H9 (cell line): Measurements from ENCODE around the gene COL9A2. TPM values are rescaled to one million over a fixed set of nuclear protein-coding genes. Genes with fewer than 3 reads are reported as not detected.

Source experiments
- DNase-seq: peaks from one replicate; pipeline ENCODE4 v3.0.0-alpha.2; 2017
- H2AFZ ChIP-seq: one replicate; pipeline ENCODE4 v1.6.1; 2013; ENCODE audit warnings: mild to moderate bottlenecking, low read length, control low read depth, moderate library complexity
- H2AK5ac ChIP-seq: 2 replicates; pipeline ENCODE4 v1.6.1; 2013; ENCODE audit warnings: low read length, control low read depth, mixed read lengths; ENCODE audit not compliant: insufficient read length
- H2BK120ac ChIP-seq: one replicate; pipeline ENCODE4 v1.6.1; 2013; ENCODE audit warnings: low read depth, mild to moderate bottlenecking, low read length, control low read depth, inconsistent platforms; ENCODE audit not compliant: poor library complexity, severe bottlenecking
- H2BK12ac ChIP-seq: 2 replicates; pipeline ENCODE4 v1.6.1; 2013; ENCODE audit warnings: low read length, control low read depth, mixed read lengths, low read depth; ENCODE audit not compliant: insufficient read length
- H2BK15ac ChIP-seq: 2 replicates; pipeline ENCODE4 v1.6.1; 2013; ENCODE audit warnings: low read depth, low read length, control low read depth
- H2BK20ac ChIP-seq: one replicate; pipeline ENCODE4 v1.6.1; 2013; ENCODE audit warnings: low read depth, mild to moderate bottlenecking, low read length, control low read depth, inconsistent platforms; ENCODE audit not compliant: poor library complexity, severe bottlenecking
- H2BK5ac ChIP-seq: 2 replicates; pipeline ENCODE4 v1.6.1; 2013; ENCODE audit warnings: low read length, control low read depth, mixed read lengths; ENCODE audit not compliant: insufficient read length
- H3K14ac ChIP-seq: 2 replicates; pipeline ENCODE4 v1.6.1; 2013; ENCODE audit warnings: low read length, control low read depth; ENCODE audit not compliant: insufficient read depth
- H3K18ac ChIP-seq: 2 replicates; pipeline ENCODE4 v1.6.1; 2013; ENCODE audit warnings: low read depth, mild to moderate bottlenecking, mixed read lengths, low read length, control low read depth; ENCODE audit not compliant: insufficient read length
- H3K23ac ChIP-seq: 2 replicates; pipeline ENCODE4 v1.6.1; 2013; ENCODE audit warnings: low read length, control low read depth, mixed read lengths, low read depth; ENCODE audit not compliant: insufficient read length
- H3K23me2 ChIP-seq: 2 replicates; pipeline ENCODE4 v1.6.1; 2013; ENCODE audit warnings: low read depth, mild to moderate bottlenecking, mixed read lengths, low read length, control low read depth; ENCODE audit not compliant: insufficient read length, poor library complexity, severe bottlenecking
- H3K27ac ChIP-seq: 2 replicates; pipeline ENCODE4 v1.5.1; 2013; ENCODE audit warnings: low read length, control low read depth, mixed read lengths, low read depth; ENCODE audit not compliant: insufficient read length
- H3K27me3 ChIP-seq: 2 replicates; pipeline ENCODE4 v1.6.1; 2013; ENCODE audit warnings: low read length, control low read depth, inconsistent platforms; ENCODE audit not compliant: insufficient read depth
- H3K4ac ChIP-seq: 2 replicates; pipeline ENCODE4 v1.6.1; 2013; ENCODE audit warnings: low read depth, mild to moderate bottlenecking, control low read depth, inconsistent platforms, low read length, moderate library complexity
- H3K4me1 ChIP-seq: 2 replicates; pipeline ENCODE4 v1.6.1; 2013; ENCODE audit warnings: low read length, control low read depth, inconsistent platforms; ENCODE audit not compliant: insufficient read depth
- H3K4me2 ChIP-seq: 2 replicates; pipeline ENCODE4 v1.6.1; 2013; ENCODE audit warnings: low read length, control low read depth, mixed read lengths; ENCODE audit not compliant: insufficient read length, insufficient read depth
- H3K56ac ChIP-seq: 2 replicates; pipeline ENCODE4 v1.6.1; 2013; ENCODE audit warnings: low read depth, mild to moderate bottlenecking, mixed read lengths, low read length, control low read depth; ENCODE audit not compliant: insufficient read length
- H3K79me1 ChIP-seq: 2 replicates; pipeline ENCODE4 v1.6.1; 2013; ENCODE audit warnings: low read depth, mild to moderate bottlenecking, moderate library complexity, low read length, control low read depth, inconsistent platforms; ENCODE audit not compliant: insufficient read depth, poor library complexity, severe bottlenecking
- H3K79me2 ChIP-seq: 2 replicates; pipeline ENCODE4 v1.6.1; 2013; ENCODE audit warnings: low read length, control low read depth, inconsistent platforms; ENCODE audit not compliant: insufficient read depth
- H3K9ac ChIP-seq: 2 replicates; pipeline ENCODE4 v1.6.1; 2013; ENCODE audit warnings: low read length, control low read depth, mixed read lengths; ENCODE audit not compliant: insufficient read length; ENCODE audit errors: extremely low read depth
- H3K9me3 ChIP-seq: one replicate; pipeline ENCODE4 v1.6.1; 2013; ENCODE audit warnings: low read depth, low read length, inconsistent platforms; ENCODE audit not compliant: control insufficient read depth
- H3T11ph ChIP-seq: one replicate; pipeline ENCODE4 v1.6.1; 2013; ENCODE audit warnings: mild to moderate bottlenecking, low read length, control low read depth, inconsistent platforms
- H4K20me1 ChIP-seq: one replicate; pipeline ENCODE4 v1.6.1; 2013; ENCODE audit not compliant: control insufficient read depth, insufficient read length, insufficient read depth
- H4K5ac ChIP-seq: 2 replicates; pipeline ENCODE4 v1.6.1; 2013; ENCODE audit warnings: low read depth, mild to moderate bottlenecking, mixed read lengths, low read length, control low read depth; ENCODE audit not compliant: insufficient read length
- H4K8ac ChIP-seq: replicated peaks from 2 replicates; pipeline ENCODE4 v1.6.1; 2013; ENCODE audit warnings: low read length, control low read depth, mixed read lengths, low read depth; ENCODE audit not compliant: insufficient read length
- H4K91ac ChIP-seq: 2 replicates; pipeline ENCODE4 v1.6.1; 2013; ENCODE audit warnings: low read depth, mild to moderate bottlenecking, moderate library complexity, mixed read lengths, low read length, control low read depth; ENCODE audit not compliant: insufficient read length
- H3K27ac Mint-ChIP-seq, 3 experiments: 2 replicates in 2 of 3; 3 replicates in 1 of 3; pipeline ENCODE4 v1.8.0; 2020 to 2021; ENCODE audit warnings: mixed read lengths in 3 of 3, mild to moderate bottlenecking in 1 of 3, moderate library complexity in 1 of 3
- H3K27me3 Mint-ChIP-seq: 2 replicates; pipeline ENCODE4 v1.8.0; 2021; ENCODE audit warnings: low read depth, mild to moderate bottlenecking, moderate library complexity, mixed read lengths
- H3K36me3 Mint-ChIP-seq, 3 experiments: 2 replicates in 2 of 3; 3 replicates in 1 of 3; pipeline ENCODE4 v1.8.0; 2020 to 2021; ENCODE audit warnings: low read depth in 3 of 3, mixed read lengths in 3 of 3; ENCODE audit not compliant: insufficient read depth in 1 of 3
- H3K4me1 Mint-ChIP-seq, 2 experiments: 2 replicates each; pipeline ENCODE4 v1.8.0; 2020; ENCODE audit warnings: mixed read lengths in 2 of 2
- H3K4me3 Mint-ChIP-seq, 2 experiments: 2 replicates in 1 of 2; 3 replicates in 1 of 2; pipeline ENCODE4 v1.8.0; 2020 to 2021; ENCODE audit warnings: mild to moderate bottlenecking in 2 of 2, mixed read lengths in 2 of 2, moderate library complexity in 1 of 2
- H3K9me3 Mint-ChIP-seq, 2 experiments: 2 replicates in 1 of 2; 3 replicates in 1 of 2; pipeline ENCODE4 v1.8.0; 2020; ENCODE audit warnings: mild to moderate bottlenecking in 2 of 2, mixed read lengths in 2 of 2, moderate library complexity in 1 of 2
- WGBS: extraction: QIAGEN DNeasy Blood & Tissue Kit; methylation state at CpG from one replicate; pipeline ENCODE4 v1.1.7; 2013; ENCODE audit warnings: missing lambda C conversion rate, low lambda C conversion rate, mixed read lengths; ENCODE audit not compliant: insufficient read length; ENCODE audit errors: extremely low coverage; 5-methylcytosine and 5-hydroxymethylcytosine counted together
- total RNA-seq: library from RNA; stranded (reverse); gene quantifications from 2 replicates; pipeline ENCODE4 v1.2.1, GENCODE V29; 2021
- TF ChIP-seq, protein P1 (sequence below): fragments of 200-600 bp; sonication (generic); conservative IDR thresholded peaks from 3 replicates; pipeline ENCODE4 v1.8.0; 2021; ENCODE audit warnings: antibody characterized with exemption, mild to moderate bottlenecking

COL9A2 gene
- total RNA-seq, 1 experiment from 2014 or later, result 4.5 TPM

DNA sequence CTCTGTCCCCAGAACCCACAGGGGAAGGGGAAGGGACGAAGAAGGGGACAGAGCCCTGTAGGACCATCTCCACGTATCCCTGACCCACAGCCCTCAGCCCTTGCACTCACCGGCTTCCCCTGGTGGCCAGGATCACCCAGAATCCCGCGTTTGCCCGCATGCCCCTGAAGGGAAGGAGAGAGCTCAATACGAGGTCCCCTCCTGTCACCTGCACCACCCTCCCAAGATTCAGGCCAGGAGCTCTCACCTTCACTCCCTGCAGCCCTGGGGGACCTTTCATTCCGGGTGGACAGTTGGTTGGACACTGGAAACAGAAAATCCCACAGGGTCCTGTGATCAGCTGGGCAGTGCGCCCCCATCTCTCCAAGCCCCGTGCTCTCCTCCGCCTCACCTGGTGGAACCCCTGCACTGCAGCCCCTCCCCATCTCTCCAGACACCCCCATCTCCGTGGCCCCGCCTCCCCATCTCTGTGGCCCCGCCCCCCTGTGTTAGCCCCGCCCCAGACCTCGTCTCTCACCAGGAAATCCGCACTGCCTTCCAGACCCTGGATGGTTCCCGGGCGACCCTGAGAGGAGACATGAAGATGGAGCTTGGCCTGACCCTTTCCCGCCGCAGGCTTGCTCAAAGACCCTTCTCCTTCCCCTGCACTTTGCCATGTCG, 6.0 kb downstream of the COL9A2 start:
- Histone ChIP-seq H3K4me2 (no peak overlapping the region), H2BK20ac (no peak overlapping the region), H2BK5ac (no peak overlapping the region), H3K4me1 (peaks cover 4% of the 10 kb centered on the region; the same call in 1 of the 2 replicates), H3K23me2 (peaks cover 10% of the 10 kb centered on the region), H3K4ac (no peak overlapping the region), H4K8ac (no peak overlapping the region), H2AFZ (no peak overlapping the region), H3T11ph (no peak overlapping the region), H3K79me2 (no peaks in the 10 kb centered on the region), H2BK12ac (no peak overlapping the region), H3K18ac (no peak overlapping the region), H3K27ac (no peak overlapping the region), H3K79me1 (no peaks in the 10 kb centered on the region), H4K20me1 (no peaks in the 10 kb centered on the region), H4K91ac (no peak overlapping the region), H2BK15ac (no peak overlapping the region), H2AK5ac (no peak overlapping the region), H3K23ac (no peak overlapping the region), H3K14ac (no peak overlapping the region), H3K56ac (no peak overlapping the region), H3K9me3 (no peaks in the 10 kb centered on the region), H3K9ac (no peak overlapping the region), H4K5ac (no peak overlapping the region), H2BK120ac (no peak overlapping the region), H3K27me3 (peaks cover 13% of the 10 kb centered on the region; the same call in 1 of the 2 replicates)
- H3K36me3 Mint-ChIP-seq, result peaks cover 0 to 2% (median 0%) of the 10 kb centered on the region in 3 experiments; a peak in 1 of 7 replicates
- H3K4me1 Mint-ChIP-seq, result peaks cover 13 to 23% of the 10 kb centered on the region in 2 experiments
- peak; percentile 54 for DNase-seq
- peaks cover 41% of the 10 kb centered on the region for H3K27me3 Mint-ChIP-seq
- H3K27ac Mint-ChIP-seq, result no peak overlapping the region
- H3K9me3 Mint-ChIP-seq, result no peaks in the 10 kb centered on the region
- WGBS, result no CpG with 5 or more reads among the region's 22 CpGs
- no peak overlapping the region for H3K4me3 Mint-ChIP-seq
- TF ChIP-seq, protein P1, sequence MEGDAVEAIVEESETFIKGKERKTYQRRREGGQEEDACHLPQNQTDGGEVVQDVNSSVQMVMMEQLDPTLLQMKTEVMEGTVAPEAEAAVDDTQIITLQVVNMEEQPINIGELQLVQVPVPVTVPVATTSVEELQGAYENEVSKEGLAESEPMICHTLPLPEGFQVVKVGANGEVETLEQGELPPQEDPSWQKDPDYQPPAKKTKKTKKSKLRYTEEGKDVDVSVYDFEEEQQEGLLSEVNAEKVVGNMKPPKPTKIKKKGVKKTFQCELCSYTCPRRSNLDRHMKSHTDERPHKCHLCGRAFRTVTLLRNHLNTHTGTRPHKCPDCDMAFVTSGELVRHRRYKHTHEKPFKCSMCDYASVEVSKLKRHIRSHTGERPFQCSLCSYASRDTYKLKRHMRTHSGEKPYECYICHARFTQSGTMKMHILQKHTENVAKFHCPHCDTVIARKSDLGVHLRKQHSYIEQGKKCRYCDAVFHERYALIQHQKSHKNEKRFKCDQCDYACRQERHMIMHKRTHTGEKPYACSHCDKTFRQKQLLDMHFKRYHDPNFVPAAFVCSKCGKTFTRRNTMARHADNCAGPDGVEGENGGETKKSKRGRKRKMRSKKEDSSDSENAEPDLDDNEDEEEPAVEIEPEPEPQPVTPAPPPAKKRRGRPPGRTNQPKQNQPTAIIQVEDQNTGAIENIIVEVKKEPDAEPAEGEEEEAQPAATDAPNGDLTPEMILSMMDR, result peak; percentile 46; the same call in 2 of the 3 replicates
